ENCODE measurements around the gene HABP4.

HABP4 gene

DNA sequence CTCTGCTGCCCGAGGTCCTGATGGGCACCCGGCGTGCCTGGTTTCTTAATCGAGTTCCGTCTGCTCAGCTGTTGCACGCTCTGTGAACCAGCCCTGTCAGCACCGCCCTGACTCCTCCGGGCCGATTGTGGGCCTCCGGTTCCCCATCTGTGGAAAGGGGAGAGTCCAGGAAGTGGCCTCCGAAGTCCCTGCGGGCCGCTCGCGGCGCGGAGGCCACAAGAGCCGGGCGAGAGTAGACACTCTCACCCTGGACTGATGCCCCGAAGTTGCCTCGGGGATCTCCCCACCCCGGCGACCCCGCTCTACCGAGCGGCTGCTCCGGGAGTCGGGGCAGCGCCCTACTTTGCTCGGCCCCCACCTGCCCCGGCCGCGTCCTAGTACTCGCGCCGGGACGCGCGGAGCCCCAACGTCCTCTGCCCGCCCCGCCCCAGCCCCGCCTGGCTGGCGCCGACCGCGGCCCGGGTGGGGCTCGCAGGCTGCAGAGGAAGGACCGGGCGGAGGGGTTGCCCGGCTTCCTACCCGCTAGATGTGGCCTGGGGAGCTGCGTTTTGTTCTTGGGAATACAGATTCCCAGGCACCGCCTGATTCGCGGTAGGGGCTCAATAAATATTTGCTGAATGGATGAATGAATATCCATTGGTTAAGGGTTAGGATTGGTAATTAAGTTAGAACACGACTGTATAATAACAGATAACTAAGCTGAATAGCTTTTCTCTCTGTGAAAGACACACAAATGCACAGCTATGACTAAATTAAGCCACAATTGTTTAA is 30.9 kb upstream of the HABP4 start:
- Histone ChIP-seq H3K4me3 (ENCODE audit: low read depth, low read length) (peak overlapping the region; percentile 77), H3K79me2 (ENCODE audit: control insufficient read depth, insufficient read depth, low read length, unreplicated experiment) (peaks cover 23% of the 10 kb centered on the region), H3K36me3 (ENCODE audit: insufficient read depth, low read length) (no peaks in the 10 kb centered on the region), H3K27ac (ENCODE audit: low read depth, low read length) (peak overlapping the region; percentile 93), H3K27me3 (ENCODE audit: insufficient read depth, low read length) (no peaks in the 10 kb centered on the region), H3K4me1 (ENCODE audit: control insufficient read depth, insufficient read depth, low read length, unreplicated experiment) (peaks cover 16% of the 10 kb centered on the region), H2AFZ (ENCODE audit: low read length, unreplicated experiment) (peak overlapping the region; percentile 40)

DNA sequence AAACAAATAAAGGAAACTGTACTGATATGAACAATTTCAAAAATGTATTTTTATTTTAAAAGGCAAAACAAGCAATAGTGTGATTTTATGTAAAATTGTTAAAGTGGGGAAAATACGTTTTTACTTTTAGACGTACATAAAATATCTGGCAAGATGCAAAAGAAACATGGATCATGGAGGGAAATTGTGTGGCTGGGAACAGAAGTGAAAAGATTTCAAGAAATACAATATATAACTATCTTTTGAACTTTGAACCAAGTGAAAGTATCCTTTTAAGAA is 30.3 kb upstream of the HABP4 start:
- Histone ChIP-seq H3K27ac (ENCODE audit: low read depth, low read length) (peak overlapping the region; percentile 93), H3K79me2 (ENCODE audit: control insufficient read depth, insufficient read depth, low read length, unreplicated experiment) (peaks cover 18% of the 10 kb centered on the region), H3K4me3 (ENCODE audit: low read depth, low read length) (peak overlapping the region; percentile 77), H3K27me3 (ENCODE audit: insufficient read depth, low read length) (no peaks in the 10 kb centered on the region), H2AFZ (ENCODE audit: low read length, unreplicated experiment) (peak overlapping the region; percentile 40), H3K4me1 (ENCODE audit: control insufficient read depth, insufficient read depth, low read length, unreplicated experiment) (peaks cover 16% of the 10 kb centered on the region), H3K36me3 (ENCODE audit: insufficient read depth, low read length) (no peaks in the 10 kb centered on the region)

DNA sequence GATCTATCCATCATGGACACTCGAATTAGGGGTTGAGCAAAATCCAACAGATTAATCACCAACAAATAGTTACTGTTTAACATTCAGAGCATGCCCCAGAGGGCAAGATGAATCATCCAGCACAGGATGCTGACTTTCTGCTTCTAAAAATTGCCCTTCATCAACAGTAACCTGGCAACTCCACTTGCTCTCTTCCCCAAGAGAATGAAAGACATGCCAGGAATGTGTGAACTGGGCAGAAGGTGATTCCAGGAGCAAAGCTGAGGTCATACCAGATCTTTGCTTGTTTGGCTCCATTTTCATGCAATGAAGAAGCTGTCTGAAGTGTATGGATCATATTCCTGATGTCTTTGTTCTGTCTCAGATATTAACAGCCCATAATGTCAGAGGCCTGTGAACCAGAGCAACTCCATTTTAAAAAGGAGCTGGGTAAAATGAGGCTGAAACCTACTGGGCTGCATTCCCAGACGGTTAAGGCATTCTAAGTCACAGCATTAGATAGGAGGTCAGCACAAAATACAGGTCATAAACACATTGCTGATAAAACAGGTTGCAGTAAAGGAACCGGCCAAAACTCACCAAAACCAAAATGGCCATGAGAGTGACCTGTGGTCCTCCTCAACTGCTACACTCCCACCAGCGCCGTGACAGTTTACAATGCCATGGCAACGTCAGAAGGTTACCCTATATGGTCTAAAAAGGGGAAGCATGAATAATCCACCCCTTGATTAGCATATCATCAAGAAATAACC is 29.3 kb upstream of the HABP4 start:
- peak overlapping the region; percentile 93 for H3K27ac ChIP-seq (ENCODE audit: low read depth, low read length)

DNA sequence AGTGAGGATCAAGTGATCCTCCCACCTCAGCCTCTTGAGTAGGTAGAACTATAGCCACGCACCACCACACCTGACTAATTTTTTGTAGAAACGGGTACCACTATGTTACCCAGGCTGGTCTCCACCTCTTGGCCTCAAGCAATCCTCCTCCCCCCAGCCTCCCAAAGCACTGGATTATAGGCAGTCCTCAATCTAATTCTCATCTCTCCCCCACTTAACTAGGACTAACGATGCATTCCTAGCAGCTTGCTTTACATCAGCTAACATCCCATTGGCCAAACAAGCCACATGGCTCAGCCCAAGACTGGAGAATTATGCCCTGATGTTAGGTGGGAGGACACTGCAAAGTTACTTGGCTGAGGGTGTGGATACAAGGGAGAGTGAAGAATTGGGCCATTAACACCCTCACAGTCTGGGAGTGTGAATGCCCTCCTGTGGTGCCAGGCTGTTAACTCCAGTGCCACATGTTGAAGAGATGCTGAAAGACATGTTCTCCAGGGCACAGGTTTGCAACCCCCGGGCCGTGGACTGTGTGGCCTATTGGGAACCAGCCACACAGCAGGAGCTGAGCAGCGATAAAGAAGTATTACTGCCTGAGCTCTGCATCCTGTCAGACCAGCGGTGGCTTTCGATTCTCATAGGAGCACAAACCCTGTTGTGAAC is 26.5 kb upstream of the HABP4 start:
- Histone ChIP-seq H3K36me3 (ENCODE audit: insufficient read depth, low read length) (no peaks in the 10 kb centered on the region), H3K79me2 (ENCODE audit: control insufficient read depth, insufficient read depth, low read length, unreplicated experiment) (no peaks in the 10 kb centered on the region), H2AFZ (ENCODE audit: low read length, unreplicated experiment) (no peak overlapping the region), H3K4me3 (ENCODE audit: low read depth, low read length) (no peak overlapping the region), H3K27ac (ENCODE audit: low read depth, low read length) (no peak overlapping the region), H3K27me3 (ENCODE audit: insufficient read depth, low read length) (no peaks in the 10 kb centered on the region), H3K4me1 (ENCODE audit: control insufficient read depth, insufficient read depth, low read length, unreplicated experiment) (peaks cover 16% of the 10 kb centered on the region)

More for the DNA sequence above, 29.3 kb upstream of the HABP4 start:
- no peak overlapping the region for H2AFZ ChIP-seq (ENCODE audit: low read length, unreplicated experiment)
- H3K4me3 ChIP-seq (ENCODE audit: low read depth, low read length): peak overlapping the region; percentile 77; the same call in 1 of the 2 replicates
- H3K36me3 ChIP-seq (ENCODE audit: insufficient read depth, low read length): no peaks in the 10 kb centered on the region
- H3K27me3 ChIP-seq (ENCODE audit: insufficient read depth, low read length): no peaks in the 10 kb centered on the region
- peaks cover 16% of the 10 kb centered on the region for H3K4me1 ChIP-seq (ENCODE audit: control insufficient read depth, insufficient read depth, low read length, unreplicated experiment)
- H3K79me2 ChIP-seq (ENCODE audit: control insufficient read depth, insufficient read depth, low read length, unreplicated experiment): peaks cover 14% of the 10 kb centered on the region

DNA sequence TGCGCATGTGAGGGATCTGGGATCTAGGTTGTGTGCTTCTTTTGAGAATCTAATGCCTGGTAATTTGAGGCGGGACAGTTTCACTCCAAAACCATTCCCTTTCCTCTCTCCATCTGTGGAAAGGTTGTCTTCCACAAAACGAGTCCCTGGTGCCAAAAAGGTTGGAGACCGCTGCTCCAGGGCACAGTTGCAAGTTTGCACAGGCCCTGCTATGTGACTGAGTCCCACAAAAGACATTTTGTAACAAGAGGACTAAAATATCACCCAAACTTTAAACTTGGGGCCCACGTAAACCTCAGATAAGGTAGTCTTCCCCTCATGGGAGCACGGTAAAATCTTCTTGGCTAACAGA is 26.0 kb upstream of the HABP4 start:
- Histone ChIP-seq H3K4me1 (ENCODE audit: control insufficient read depth, insufficient read depth, low read length, unreplicated experiment) (peaks cover 16% of the 10 kb centered on the region), H3K36me3 (ENCODE audit: insufficient read depth, low read length) (no peaks in the 10 kb centered on the region), H3K27me3 (ENCODE audit: insufficient read depth, low read length) (no peaks in the 10 kb centered on the region), H3K79me2 (ENCODE audit: control insufficient read depth, insufficient read depth, low read length, unreplicated experiment) (no peaks in the 10 kb centered on the region), H3K4me3 (ENCODE audit: low read depth, low read length) (no peak overlapping the region), H3K27ac (ENCODE audit: low read depth, low read length) (no peak overlapping the region), H2AFZ (ENCODE audit: low read length, unreplicated experiment) (no peak overlapping the region)

DNA sequence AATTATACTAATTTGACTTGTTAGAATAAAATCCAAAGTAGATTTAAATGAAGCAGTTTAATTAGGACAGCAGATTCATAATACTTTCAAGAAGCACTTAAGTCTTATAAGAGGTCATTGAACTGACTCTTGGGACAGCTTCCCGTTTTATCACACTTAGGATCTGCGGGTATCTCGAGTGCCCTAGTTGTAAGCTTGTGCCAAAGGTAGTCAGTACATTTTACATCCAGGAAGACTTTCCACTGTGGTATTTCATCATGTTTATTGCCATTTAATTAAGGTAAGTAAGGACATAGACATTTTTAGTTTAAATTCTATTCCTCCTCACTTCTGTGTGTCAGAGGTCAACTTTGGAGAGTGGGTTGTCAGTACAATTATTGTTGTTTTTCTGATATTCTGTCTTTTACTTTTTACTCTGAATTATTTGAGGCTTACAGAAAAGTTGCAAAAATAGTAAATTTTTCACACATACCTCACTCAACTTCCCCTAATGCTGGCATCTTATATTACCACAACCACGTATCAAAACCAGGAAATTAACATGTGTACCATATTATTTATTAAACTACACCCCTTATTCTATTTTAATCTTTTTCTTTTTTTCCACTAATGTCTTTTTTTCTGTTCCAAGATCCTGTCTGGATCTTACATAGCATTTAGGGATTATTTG is 24.3 kb upstream of the HABP4 start:
- no peak overlapping the region for H3K27ac ChIP-seq (ENCODE audit: low read depth, low read length)
- no peaks in the 10 kb centered on the region for H3K79me2 ChIP-seq (ENCODE audit: control insufficient read depth, insufficient read depth, low read length, unreplicated experiment)
- H3K4me3 ChIP-seq (ENCODE audit: low read depth, low read length): no peak overlapping the region
- no peaks in the 10 kb centered on the region for H3K36me3 ChIP-seq (ENCODE audit: insufficient read depth, low read length)
- H3K27me3 ChIP-seq (ENCODE audit: insufficient read depth, low read length): no peaks in the 10 kb centered on the region
- H2AFZ ChIP-seq (ENCODE audit: low read length, unreplicated experiment): no peak overlapping the region
- peaks cover 8% of the 10 kb centered on the region for H3K4me1 ChIP-seq (ENCODE audit: control insufficient read depth, insufficient read depth, low read length, unreplicated experiment)

DNA sequence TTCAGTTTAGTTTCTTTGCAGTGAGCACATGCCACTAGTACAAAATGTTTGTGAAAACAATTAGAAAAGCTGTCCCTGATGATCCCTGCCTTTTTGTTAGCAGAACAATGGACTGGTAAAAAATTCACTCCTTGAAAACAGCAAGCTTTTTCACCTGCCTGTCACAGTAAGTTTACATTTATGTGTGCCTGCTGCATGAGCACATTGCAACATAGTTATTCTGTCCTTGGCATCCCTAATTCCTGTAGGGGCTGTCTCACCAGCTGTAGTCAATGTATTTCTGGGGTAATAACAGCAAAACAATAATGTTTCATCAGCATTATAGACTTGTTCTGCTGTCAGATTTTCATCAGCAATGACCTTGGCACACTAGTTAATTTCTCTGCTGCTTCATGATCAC is 20.2 kb upstream of the HABP4 start:
- no peak overlapping the region for H3K27ac ChIP-seq (ENCODE audit: low read depth, low read length)
- no peaks in the 10 kb centered on the region for H3K4me1 ChIP-seq (ENCODE audit: control insufficient read depth, insufficient read depth, low read length, unreplicated experiment)
- no peak overlapping the region for H2AFZ ChIP-seq (ENCODE audit: low read length, unreplicated experiment)
- no peaks in the 10 kb centered on the region for H3K79me2 ChIP-seq (ENCODE audit: control insufficient read depth, insufficient read depth, low read length, unreplicated experiment)
- no peaks in the 10 kb centered on the region for H3K36me3 ChIP-seq (ENCODE audit: insufficient read depth, low read length)
- H3K27me3 ChIP-seq (ENCODE audit: insufficient read depth, low read length): no peaks in the 10 kb centered on the region
- H3K4me3 ChIP-seq (ENCODE audit: low read depth, low read length): no peak overlapping the region

DNA sequence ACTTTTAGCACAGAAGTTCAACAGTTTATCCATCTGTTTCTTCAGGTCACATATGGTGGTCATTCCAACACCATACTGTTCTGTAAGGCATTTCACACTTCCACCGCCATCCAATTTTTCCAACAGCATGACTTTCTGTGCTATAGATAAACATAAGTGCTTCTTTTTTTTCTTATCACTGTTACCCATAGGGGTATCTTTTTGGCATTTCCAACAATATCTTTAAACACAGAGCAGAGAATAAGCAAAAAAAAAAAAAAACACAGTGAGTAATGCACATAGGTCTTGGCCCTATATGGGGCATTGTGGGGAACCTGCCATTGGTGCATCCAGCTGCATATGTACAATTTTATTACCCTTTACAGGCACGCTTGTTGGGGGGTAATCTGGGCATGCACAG is 19.6 kb upstream of the HABP4 start:
- Histone ChIP-seq H3K27ac (ENCODE audit: low read depth, low read length) (no peak overlapping the region), H3K36me3 (ENCODE audit: insufficient read depth, low read length) (no peaks in the 10 kb centered on the region), H2AFZ (ENCODE audit: low read length, unreplicated experiment) (no peak overlapping the region), H3K79me2 (ENCODE audit: control insufficient read depth, insufficient read depth, low read length, unreplicated experiment) (no peaks in the 10 kb centered on the region), H3K4me1 (ENCODE audit: control insufficient read depth, insufficient read depth, low read length, unreplicated experiment) (no peaks in the 10 kb centered on the region), H3K4me3 (ENCODE audit: low read depth, low read length) (no peak overlapping the region), H3K27me3 (ENCODE audit: insufficient read depth, low read length) (no peaks in the 10 kb centered on the region)

DNA sequence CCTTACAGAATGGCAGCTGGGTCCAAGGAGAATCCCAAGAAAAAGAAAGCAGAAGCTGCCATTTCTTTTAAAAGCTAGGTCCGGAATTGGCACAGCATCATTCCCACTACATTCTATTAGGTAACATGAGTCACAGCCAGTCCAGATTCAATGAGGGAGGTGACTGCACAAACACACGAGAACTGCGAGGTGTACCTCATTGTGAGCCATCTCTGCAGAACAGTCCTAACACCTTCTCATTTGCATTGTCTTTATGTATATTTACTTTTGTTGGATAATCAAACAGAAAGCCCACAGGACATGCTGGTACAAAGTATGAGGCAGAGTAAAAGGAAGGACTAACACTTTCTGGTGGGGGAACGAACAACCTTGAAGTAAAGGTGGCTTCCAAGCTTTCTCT is 14.6 kb upstream of the HABP4 start:
- Histone ChIP-seq H3K79me2 (ENCODE audit: control insufficient read depth, insufficient read depth, low read length, unreplicated experiment) (no peaks in the 10 kb centered on the region), H3K4me3 (ENCODE audit: low read depth, low read length) (no peak overlapping the region), H3K27me3 (ENCODE audit: insufficient read depth, low read length) (no peaks in the 10 kb centered on the region), H3K4me1 (ENCODE audit: control insufficient read depth, insufficient read depth, low read length, unreplicated experiment) (no peaks in the 10 kb centered on the region), H3K27ac (ENCODE audit: low read depth, low read length) (no peak overlapping the region), H2AFZ (ENCODE audit: low read length, unreplicated experiment) (no peak overlapping the region), H3K36me3 (ENCODE audit: insufficient read depth, low read length) (no peaks in the 10 kb centered on the region)

DNA sequence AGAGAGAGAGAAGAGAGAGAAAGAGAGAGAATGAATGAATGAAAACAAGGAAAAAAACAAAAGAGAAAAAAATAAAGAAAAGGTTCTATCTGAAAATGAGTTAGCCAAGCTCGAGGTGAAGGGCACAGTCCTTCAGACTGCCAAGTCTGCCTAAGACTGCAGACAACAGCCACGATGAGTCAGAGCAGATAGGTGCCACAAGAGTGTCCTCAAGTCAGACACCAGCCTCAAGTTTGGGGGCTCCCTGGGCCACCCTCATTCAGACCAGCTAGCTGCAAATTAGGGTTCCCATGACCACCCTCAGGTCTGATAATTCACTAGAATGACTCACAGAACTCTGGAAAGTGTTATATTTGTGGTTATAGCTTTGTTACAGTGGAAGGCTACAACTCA is 13.9 kb upstream of the HABP4 start:
- no peaks in the 10 kb centered on the region for H3K4me1 ChIP-seq (ENCODE audit: control insufficient read depth, insufficient read depth, low read length, unreplicated experiment)
- no peaks in the 10 kb centered on the region for H3K27me3 ChIP-seq (ENCODE audit: insufficient read depth, low read length)
- H3K4me3 ChIP-seq (ENCODE audit: low read depth, low read length): no peak overlapping the region
- H3K27ac ChIP-seq (ENCODE audit: low read depth, low read length): no peak overlapping the region
- H2AFZ ChIP-seq (ENCODE audit: low read length, unreplicated experiment): no peak overlapping the region
- H3K79me2 ChIP-seq (ENCODE audit: control insufficient read depth, insufficient read depth, low read length, unreplicated experiment): no peaks in the 10 kb centered on the region
- H3K36me3 ChIP-seq (ENCODE audit: insufficient read depth, low read length): no peaks in the 10 kb centered on the region
